Measurements from ENCODE around the gene SASS6. TPM values are rescaled to one million over a fixed set of nuclear protein-coding genes. Genes with fewer than 3 reads are reported as not detected.

Gene SASS6
- total and polyA plus RNA-seq, 9 of the 15 experiments (the other 6 are each of a cell fraction or from before 2014, with no cell fraction given): 11.6 to 34.1 (median 18.0) TPM

DNA sequence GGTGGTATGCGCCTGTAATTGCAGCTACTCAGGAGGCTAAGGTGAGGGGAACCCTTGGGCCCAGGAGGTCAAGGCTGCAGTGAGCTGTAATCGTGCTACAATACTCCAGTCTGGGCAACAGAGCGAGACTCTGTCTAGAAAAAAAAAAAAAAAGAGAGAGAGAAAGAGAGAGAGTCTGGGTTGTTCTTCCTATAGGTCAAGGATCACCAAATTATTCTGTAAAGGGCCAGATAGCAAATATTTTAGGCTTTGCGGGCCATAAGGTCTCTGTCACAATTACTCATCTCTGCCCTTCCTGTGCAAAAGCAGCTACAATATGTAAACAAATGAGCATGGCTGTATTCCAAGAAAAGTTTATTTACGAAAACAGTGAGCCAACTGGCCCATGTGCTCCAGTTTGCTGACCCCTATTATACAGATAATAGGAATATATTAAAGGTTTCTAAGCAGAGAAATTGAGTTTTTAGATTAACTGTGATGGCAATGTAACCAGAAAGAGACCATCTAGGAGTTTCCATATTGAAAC is 2.1 kb downstream of the SASS6 start (continued):
- TF ChIP-seq FOXA3 (CRISPR knock-in tag; conservative IDR thresholded peaks at IDR 0.05 in 1 of 2, IDR thresholded peaks at IDR 0.05 in 1 of 2): 0 out of 4 replicates have a peak, but pooled peaks of 1 of the 2 experiments have one; percentile 13
- no peak for TF ChIP-seq BRCA1 (IDR thresholded peaks at IDR 0.05)
- TF ChIP-seq BRCA1 (CRISPR knock-in tag; IDR thresholded peaks at IDR 0.05): no peak
- peak; percentile 57 for TF ChIP-seq MYC (IDR thresholded peaks at IDR 0.05; ENCODE audit: low read depth, low read length)
- no peak for TF ChIP-seq MYC (CRISPR knock-in tag; IDR thresholded peaks at IDR 0.05; ENCODE audit: borderline replicate concordance, low read depth)
- no peak for TF ChIP-seq NCOA1 (IDR thresholded peaks at IDR 0.05; ENCODE audit: low read depth)
- no peak for TF ChIP-seq ZNF212 (CRISPR knock-in tag; IDR thresholded peaks at IDR 0.05)
- 0 out of 2 replicates have a peak, but pooled peaks have one; percentile 58 for TF ChIP-seq MECOM (CRISPR knock-in tag; IDR thresholded peaks at IDR 0.05)
- 0 out of 2 replicates have a peak, but pooled peaks have one; percentile 18 for TF ChIP-seq MTA2 (IDR thresholded peaks at IDR 0.05; ENCODE audit: low read depth)
- TF ChIP-seq FOSL1 (tag; conservative IDR thresholded peaks at IDR 0.05): peak; percentile 87
- TF ChIP-seq FOXJ2 (tag; IDR thresholded peaks at IDR 0.05): 0 out of 2 replicates have a peak, but pooled peaks have one; percentile 43
- no peak for TF ChIP-seq MCM7 (IDR thresholded peaks at IDR 0.05)
- TF ChIP-seq LCOR (CRISPR knock-in tag; IDR thresholded peaks at IDR 0.05): 0 out of 2 replicates have a peak, but pooled peaks have one; percentile 90
- no peak for TF ChIP-seq CCNT2 (IDR thresholded peaks at IDR 0.05; ENCODE audit: borderline replicate concordance, extremely low read depth, insufficient read length, low read depth, low read length)
- TF ChIP-seq, protein P1, sequence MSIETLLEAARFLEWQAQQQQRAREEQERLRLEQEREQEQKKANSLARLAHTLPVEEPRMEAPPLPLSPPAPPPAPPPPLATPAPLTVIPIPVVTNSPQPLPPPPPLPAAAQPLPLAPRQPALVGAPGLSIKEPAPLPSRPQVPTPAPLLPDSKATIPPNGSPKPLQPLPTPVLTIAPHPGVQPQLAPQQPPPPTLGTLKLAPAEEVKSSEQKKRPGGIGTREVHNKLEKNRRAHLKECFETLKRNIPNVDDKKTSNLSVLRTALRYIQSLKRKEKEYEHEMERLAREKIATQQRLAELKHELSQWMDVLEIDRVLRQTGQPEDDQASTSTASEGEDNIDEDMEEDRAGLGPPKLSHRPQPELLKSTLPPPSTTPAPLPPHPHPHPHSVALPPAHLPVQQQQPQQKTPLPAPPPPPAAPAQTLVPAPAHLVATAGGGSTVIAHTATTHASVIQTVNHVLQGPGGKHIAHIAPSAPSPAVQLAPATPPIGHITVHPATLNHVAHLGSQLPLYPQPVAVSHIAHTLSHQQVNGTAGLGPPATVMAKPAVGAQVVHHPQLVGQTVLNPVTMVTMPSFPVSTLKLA (conservative IDR thresholded peaks at IDR 0.05): peak; percentile 93 to 94
- TF ChIP-seq CHCHD3 (CRISPR knock-in tag; IDR thresholded peaks at IDR 0.05): no peak
- TF ChIP-seq ZEB2 (IDR thresholded peaks at IDR 0.05): 0 out of 2 replicates have a peak, but pooled peaks have one; percentile 10
- TF ChIP-seq KDM1A (IDR thresholded peaks at IDR 0.05): peak; percentile 79 to 83
- TF ChIP-seq NFIC (IDR thresholded peaks at IDR 0.05): peak; percentile 88
- TF ChIP-seq EP300 (IDR thresholded peaks at IDR 0.05; ENCODE audit: low read length): peak; percentile 19; the same call in 1 of the 2 replicates
- TF ChIP-seq HDAC1 (IDR thresholded peaks at IDR 0.05): peak in 1 of 2 experiments; percentile 66; a peak in 1 of 4 replicates
- TF ChIP-seq ZNF77 (CRISPR knock-in tag; IDR thresholded peaks at IDR 0.05): no peak
- TF ChIP-seq CEBPB (tag; IDR thresholded peaks at IDR 0.05): no peak
- TF ChIP-seq, protein P2, sequence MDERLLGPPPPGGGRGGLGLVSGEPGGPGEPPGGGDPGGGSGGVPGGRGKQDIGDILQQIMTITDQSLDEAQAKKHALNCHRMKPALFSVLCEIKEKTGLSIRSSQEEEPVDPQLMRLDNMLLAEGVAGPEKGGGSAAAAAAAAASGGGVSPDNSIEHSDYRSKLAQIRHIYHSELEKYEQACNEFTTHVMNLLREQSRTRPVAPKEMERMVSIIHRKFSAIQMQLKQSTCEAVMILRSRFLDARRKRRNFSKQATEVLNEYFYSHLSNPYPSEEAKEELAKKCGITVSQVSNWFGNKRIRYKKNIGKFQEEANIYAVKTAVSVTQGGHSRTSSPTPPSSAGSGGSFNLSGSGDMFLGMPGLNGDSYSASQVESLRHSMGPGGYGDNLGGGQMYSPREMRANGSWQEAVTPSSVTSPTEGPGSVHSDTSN (CRISPR knock-in tag; IDR thresholded peaks at IDR 0.05; ENCODE audit: low read depth): no peak
- TF ChIP-seq, protein P2 (tag; conservative IDR thresholded peaks at IDR 0.05; ENCODE audit: low read depth): peak; percentile 62; the same call in 1 of the 2 replicates
- TF ChIP-seq ELF1 (tag; IDR thresholded peaks at IDR 0.05): 0 out of 2 replicates have a peak, but pooled peaks have one; percentile 25
- TF ChIP-seq, protein P3, sequence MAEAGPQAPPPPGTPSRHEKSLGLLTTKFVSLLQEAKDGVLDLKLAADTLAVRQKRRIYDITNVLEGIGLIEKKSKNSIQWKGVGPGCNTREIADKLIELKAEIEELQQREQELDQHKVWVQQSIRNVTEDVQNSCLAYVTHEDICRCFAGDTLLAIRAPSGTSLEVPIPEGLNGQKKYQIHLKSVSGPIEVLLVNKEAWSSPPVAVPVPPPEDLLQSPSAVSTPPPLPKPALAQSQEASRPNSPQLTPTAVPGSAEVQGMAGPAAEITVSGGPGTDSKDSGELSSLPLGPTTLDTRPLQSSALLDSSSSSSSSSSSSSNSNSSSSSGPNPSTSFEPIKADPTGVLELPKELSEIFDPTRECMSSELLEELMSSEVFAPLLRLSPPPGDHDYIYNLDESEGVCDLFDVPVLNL (CRISPR knock-in tag; IDR thresholded peaks at IDR 0.05; ENCODE audit: low read depth): no peak

Measured in K562 (cell line).